Activated CD4-positive, alpha-beta T cell treated with anti-CD3 and anti-CD28 coated beads, Interleukin-2, amount 10 ng/mL, durations not matched to agents 7 days and 5 days (primary cell): Measurements from ENCODE around the gene SYCN. TPM values are rescaled to one million over a fixed set of nuclear protein-coding genes. Genes with fewer than 3 reads are reported as not detected.

Experiments used
- CTCF ChIA-PET: fragments of 350-600 bp; sonication (Branson Sonifier 250); formaldehyde crosslinking; loops from one replicate; lab custom pipeline; 2021; ENCODE audit warnings: antibody characterized with exemption; lab: Charles Lee
- POLR2A ChIA-PET: fragments of 350-600 bp; sonication (Branson Sonifier 250); formaldehyde crosslinking; loops from one replicate; lab custom pipeline; 2021; ENCODE audit warnings: antibody characterized with exemption; lab: Charles Lee
- DNase-seq: peaks from one replicate; pipeline ENCODE4 v3.0.0-alpha.2; 2020
- H3K27ac Mint-ChIP-seq: one replicate; pipeline ENCODE4 v1.8.0; 2021; ENCODE audit warnings: mild to moderate bottlenecking, moderate library complexity, mixed read lengths
- H3K27me3 Mint-ChIP-seq: one replicate; pipeline ENCODE4 v1.8.0; 2021; ENCODE audit warnings: mixed read lengths
- H3K36me3 Mint-ChIP-seq: one replicate; pipeline ENCODE4 v1.8.0; 2021; ENCODE audit warnings: low read depth, mixed read lengths
- H3K4me1 Mint-ChIP-seq: one replicate; pipeline ENCODE4 v1.8.0; 2021; ENCODE audit warnings: mixed read lengths
- H3K4me3 Mint-ChIP-seq: one replicate; pipeline ENCODE4 v1.8.0; 2021; ENCODE audit warnings: mild to moderate bottlenecking, moderate library complexity, mixed read lengths
- H3K9me3 Mint-ChIP-seq: one replicate; pipeline ENCODE4 v1.8.0; 2021; ENCODE audit warnings: mixed read lengths
- total RNA-seq, 2 experiments: library from RNA; stranded (reverse); gene quantifications; one replicate each; pipeline ENCODE4 v1.2.3, GENCODE V29; 2021

The SYCN gene
- total RNA-seq, 2 experiments from 2014 or later: not detected

DNA sequence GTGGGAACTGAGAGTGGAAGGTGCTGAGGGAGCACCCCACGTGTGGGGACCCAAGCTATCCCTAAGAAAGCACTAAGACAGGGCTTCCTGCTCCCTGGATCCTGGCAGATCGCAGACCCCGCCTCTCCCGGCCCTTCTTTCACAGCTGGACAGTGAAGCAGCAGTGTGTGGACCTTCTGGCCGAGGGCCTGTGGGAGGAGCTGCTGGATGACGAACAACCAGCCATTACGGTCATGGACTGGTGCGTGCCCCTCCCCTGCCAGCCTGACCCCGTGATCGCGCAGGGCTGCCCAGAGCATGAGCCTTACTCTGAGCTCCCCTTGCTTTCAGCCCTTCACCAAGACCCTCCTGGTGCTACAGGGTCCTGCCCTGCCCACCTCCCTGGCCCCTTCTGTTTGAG lies 5.0 kb downstream of the SYCN start:
- CTCF ChIA-PET: interaction anchor here (1.1 kb wide), 1 partner anchor 49 kb away, joined by 3 read pairs; no protein-coding TSS in a partner anchor
- POLR2A ChIA-PET: interaction anchor here (0.5 kb wide), 1 partner anchor 82 kb away, joined by 3 read pairs; no protein-coding TSS in a partner anchor
- H3K9me3 Mint-ChIP-seq: no peaks in the 10 kb centered on the region
- peaks cover 68% of the 10 kb centered on the region for H3K27me3 Mint-ChIP-seq
- H3K4me3 Mint-ChIP-seq: no peak overlapping the region
- H3K27ac Mint-ChIP-seq: no peak overlapping the region
- DNase-seq: no peak
- H3K4me1 Mint-ChIP-seq: peaks cover 23% of the 10 kb centered on the region
- H3K36me3 Mint-ChIP-seq: no peaks in the 10 kb centered on the region

DNA sequence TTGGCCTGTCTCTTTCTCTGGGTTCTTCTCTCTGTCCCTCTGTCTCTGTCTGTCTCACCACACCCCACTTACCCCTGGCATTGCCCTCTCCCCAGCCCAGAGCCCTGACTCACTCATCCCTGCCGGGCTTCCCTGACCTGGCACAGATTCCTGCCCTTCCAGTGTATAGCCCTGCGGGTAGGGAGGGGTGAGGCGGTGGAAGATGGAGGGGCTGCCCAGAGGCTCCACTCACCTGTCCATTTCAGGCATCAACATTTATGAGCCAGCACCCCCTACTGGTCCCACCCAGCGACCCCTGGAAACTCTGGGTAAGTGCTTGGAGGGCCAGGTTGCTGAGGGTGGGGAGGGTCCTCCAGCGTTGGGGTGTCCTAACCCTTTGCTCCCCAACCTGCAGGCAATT lies 6.3 kb downstream of the SYCN start:
- H3K36me3 Mint-ChIP-seq: no peaks in the 10 kb centered on the region
- no peaks in the 10 kb centered on the region for H3K9me3 Mint-ChIP-seq
- peak overlapping the region; percentile 14 for H3K27ac Mint-ChIP-seq
- ChIA-PET POLR2A (no interaction called here), CTCF (interaction anchor here (0.6 to 1.6 kb wide), 2 partner anchors 23 to 283 kb away, joined by 3 read pairs; partner anchors contain the start of gene TIMM50)
- H3K4me1 Mint-ChIP-seq: peaks cover 23% of the 10 kb centered on the region
- H3K4me3 Mint-ChIP-seq: no peak overlapping the region
- peaks cover 61% of the 10 kb centered on the region for H3K27me3 Mint-ChIP-seq
- DNase-seq: no peak

DNA sequence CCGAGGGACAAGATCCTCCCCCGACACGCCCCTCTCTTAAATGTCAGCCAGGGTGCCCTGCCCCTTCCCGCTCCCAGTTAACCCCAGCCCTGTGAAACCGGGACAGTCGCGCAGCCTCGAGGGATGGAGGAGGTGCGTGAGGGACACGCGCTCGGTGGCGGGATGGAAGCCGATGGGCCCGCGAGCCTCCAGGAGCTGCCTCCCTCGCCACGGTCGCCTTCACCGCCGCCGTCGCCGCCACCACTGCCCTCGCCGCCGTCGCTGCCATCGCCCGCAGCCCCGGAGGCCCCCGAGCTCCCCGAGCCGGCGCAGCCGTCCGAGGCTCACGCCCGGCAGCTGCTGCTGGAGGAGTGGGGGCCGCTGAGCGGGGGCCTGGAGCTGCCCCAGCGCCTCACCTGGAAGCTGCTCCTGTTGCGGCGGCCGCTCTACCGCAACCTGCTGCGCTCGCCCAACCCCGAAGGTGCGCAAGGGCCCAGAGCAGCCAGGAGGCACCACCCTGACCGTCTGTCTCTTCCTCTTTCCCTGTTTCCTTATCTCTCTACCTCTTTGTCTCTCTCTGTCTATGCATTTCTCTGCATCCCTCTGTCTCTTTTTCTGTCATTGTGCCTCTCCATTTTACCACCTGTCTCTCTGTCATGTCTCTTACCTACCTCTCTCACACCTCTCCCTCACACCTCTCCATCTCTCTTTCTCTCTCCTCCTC lies 7.1 kb downstream of the SYCN start, which contains the start of gene NCCRP1:
TSS of gene NCCRP1 (plus strand) at position 105 of the 703 bp plus-strand sequence. CDS start at position 124, 19 bp downstream.
- ChIA-PET POLR2A (no interaction called here), CTCF (interaction anchor here (0.6 to 1.6 kb wide), 2 partner anchors 22 to 284 kb away, joined by 3 read pairs; partner anchors contain the start of gene TIMM50)
- H3K4me3 Mint-ChIP-seq: peak within 1 kb of the TSS; percentile 20
- no peak for DNase-seq
- peaks cover 56% of the 10 kb centered on the region for H3K27me3 Mint-ChIP-seq
- no peaks in the 10 kb centered on the region for H3K9me3 Mint-ChIP-seq
- H3K27ac Mint-ChIP-seq: peak within 1 kb of the TSS; percentile 14
- H3K4me1 Mint-ChIP-seq: peaks cover 23% of the 10 kb centered on the region
- H3K36me3 Mint-ChIP-seq: no peaks in the 10 kb centered on the region

DNA sequence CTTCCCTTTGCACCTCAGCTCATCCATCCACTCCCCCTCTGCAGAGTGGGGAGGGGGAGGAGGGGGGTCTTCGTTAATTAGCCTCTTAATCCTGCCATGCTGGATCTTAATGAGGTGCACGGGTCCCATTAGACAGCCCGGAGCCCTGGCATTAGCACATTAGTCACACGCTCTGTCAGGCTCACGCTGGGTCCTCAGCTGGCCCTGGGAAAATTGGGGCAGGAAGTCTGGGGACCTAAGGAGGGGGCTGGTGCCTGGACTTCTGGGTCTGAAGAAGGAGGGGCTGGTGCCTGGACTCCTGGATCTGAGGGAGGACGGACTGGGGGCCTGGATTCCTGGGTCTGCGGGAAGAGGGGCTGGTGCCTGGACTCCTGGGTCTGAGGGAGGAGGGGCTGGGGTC lies 7.7 kb downstream of the SYCN start:
- DNase-seq: no peak
- ChIA-PET CTCF (no interaction called here), POLR2A (no interaction called here)
- Mint-ChIP-seq H3K9me3 (no peaks in the 10 kb centered on the region), H3K27me3 (peaks cover 54% of the 10 kb centered on the region), H3K4me3 (no peak overlapping the region), H3K4me1 (peaks cover 23% of the 10 kb centered on the region), H3K27ac (no peak overlapping the region), H3K36me3 (no peaks in the 10 kb centered on the region)

DNA sequence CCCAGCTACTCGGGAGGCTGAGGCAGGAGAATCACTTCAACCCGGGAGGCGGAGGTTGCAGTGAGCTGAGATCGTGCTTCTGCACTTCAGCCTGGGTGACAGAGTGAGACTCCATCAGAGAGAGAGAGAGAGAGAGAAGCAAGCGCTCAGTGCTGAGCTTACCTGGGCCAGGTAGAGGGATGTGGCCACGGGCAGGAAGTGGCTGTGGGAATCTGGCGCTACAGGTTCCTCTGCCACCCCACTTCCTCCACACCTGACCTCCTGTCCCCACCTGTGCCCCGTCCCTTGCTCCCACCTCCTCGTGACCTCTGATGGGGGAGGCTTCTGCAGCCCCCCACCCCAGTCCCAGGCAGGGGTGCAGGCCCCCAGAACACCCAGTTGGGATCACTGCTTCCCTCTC lies 8.3 kb downstream of the SYCN start:
- Mint-ChIP-seq H3K27me3 (peaks cover 50% of the 10 kb centered on the region), H3K36me3 (no peaks in the 10 kb centered on the region), H3K9me3 (no peaks in the 10 kb centered on the region), H3K27ac (no peak overlapping the region), H3K4me3 (no peak overlapping the region), H3K4me1 (peaks cover 23% of the 10 kb centered on the region)
- ChIA-PET CTCF (interaction anchor here (0.7 kb wide), 1 partner anchor 131 kb away, joined by 3 read pairs; no protein-coding TSS in a partner anchor), POLR2A (no interaction called here)
- DNase-seq: no peak

DNA sequence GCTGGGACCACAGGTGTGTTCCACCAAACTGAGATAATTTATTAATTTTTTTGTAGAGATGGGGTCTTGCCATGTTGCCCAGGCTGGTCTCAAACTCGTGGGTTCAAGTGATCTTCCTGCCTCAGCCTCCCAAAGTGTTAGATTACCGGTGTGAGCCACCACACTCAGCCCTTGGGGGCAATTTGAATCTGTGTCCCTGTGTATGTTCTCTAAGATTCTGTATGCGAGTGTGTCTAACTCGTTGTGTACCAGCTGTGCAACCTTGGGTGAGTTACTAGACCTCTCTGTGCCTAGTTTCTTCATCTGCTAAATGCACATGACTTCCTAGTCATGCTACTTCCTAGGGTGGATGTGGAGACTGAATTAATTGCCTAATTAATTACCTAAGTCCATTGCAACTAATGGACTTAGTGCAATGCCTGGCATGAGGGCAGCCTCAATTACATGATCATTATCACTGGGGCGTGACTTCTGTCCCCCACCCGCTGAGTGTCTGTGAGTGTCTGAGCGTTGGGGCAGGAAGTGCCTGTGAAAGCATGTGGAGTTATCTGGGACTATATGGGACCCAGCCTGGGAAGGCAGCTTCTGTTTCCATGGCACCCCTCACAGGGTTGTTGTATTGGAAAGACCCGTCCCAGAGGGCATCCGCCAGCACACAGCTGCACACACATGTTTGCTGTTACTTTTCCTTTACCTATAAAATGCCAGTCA lies 9.1 kb downstream of the SYCN start:
- DNase-seq: no peak
- H3K9me3 Mint-ChIP-seq: no peaks in the 10 kb centered on the region
- H3K27me3 Mint-ChIP-seq: peaks cover 48% of the 10 kb centered on the region
- H3K4me3 Mint-ChIP-seq: no peak overlapping the region
- peaks cover 23% of the 10 kb centered on the region for H3K4me1 Mint-ChIP-seq
- ChIA-PET CTCF (interaction anchor here (0.7 kb wide), 1 partner anchor 132 kb away, joined by 3 read pairs; no protein-coding TSS in a partner anchor), POLR2A (no interaction called here)
- H3K36me3 Mint-ChIP-seq: no peaks in the 10 kb centered on the region
- no peak overlapping the region for H3K27ac Mint-ChIP-seq

DNA sequence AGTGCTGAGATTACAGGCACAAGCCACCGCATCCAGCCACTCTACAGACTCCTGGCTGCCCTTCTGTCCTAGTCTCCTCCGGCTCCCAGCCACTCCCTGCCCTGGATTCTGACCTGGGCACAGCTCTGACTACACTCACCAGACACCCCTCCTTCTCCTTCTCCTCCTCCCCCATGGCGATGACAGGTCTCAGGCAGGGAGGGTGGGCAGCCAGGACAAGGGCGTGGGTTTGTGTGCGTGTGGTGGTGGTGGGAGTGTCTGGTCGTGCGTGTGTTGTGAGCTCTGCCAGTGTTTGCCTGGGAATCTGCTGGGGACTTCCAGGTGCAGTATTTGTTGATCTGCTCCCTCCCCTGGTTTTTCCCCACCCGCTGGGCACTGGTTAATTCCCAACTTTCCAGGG lies 10.3 kb downstream of the SYCN start:
- Mint-ChIP-seq H3K4me1 (peaks cover 23% of the 10 kb centered on the region), H3K27me3 (peaks cover 47% of the 10 kb centered on the region), H3K27ac (no peak overlapping the region), H3K4me3 (no peak overlapping the region), H3K36me3 (no peaks in the 10 kb centered on the region), H3K9me3 (no peaks in the 10 kb centered on the region)
- DNase-seq: no peak
- CTCF ChIA-PET: no interaction called here
- POLR2A ChIA-PET: no interaction called here

DNA sequence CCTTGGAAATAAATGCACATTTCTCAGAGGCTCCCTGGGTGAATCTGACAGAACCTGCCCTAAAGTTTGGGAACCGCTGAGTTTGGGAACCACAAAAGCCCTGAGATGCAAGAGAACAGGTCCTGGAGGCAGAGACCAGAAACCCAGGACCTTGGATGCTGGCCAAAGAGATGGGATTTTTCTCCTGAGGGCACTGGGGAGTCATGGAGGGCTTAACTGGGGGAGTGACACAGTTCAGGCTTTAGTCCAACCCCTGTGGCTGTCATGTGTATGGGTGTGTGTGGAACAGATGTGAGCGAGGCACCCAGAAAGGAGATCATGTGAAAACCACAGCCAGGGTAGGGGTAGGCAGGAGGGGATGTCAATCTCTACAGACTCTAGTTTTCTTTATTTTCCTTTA lies 11.2 kb downstream of the SYCN start:
- Mint-ChIP-seq H3K27ac (no peak overlapping the region), H3K4me1 (peaks cover 23% of the 10 kb centered on the region), H3K9me3 (no peaks in the 10 kb centered on the region), H3K27me3 (peaks cover 40% of the 10 kb centered on the region), H3K4me3 (no peak overlapping the region), H3K36me3 (no peaks in the 10 kb centered on the region)
- POLR2A ChIA-PET: no interaction called here
- DNase-seq: no peak
- CTCF ChIA-PET: no interaction called here

DNA sequence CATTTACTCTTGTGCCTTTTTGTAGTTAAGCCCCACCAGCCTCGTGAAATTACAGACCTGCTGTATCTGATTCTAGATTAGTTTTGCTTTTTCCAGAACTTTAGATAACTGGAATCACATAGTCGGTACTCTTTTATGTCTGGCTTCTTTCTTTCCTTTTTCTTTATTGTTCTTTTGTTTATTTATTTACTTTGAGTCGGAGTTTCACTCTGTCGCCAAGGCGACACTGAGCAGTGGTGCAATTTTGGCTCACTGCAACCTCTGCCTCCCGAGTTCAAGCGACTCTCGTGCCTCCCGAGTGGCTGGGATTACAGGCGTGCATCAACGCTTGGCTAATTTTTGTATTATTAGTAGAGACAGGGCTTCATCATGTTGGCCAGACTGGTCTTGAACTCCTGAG lies 13.3 kb downstream of the SYCN start:
- DNase-seq: no peak
- H3K27ac Mint-ChIP-seq: no peak overlapping the region
- peaks cover 22% of the 10 kb centered on the region for H3K27me3 Mint-ChIP-seq
- H3K4me1 Mint-ChIP-seq: peaks cover 8% of the 10 kb centered on the region
- no peaks in the 10 kb centered on the region for H3K36me3 Mint-ChIP-seq
- CTCF ChIA-PET: no interaction called here
- POLR2A ChIA-PET: no interaction called here
- H3K9me3 Mint-ChIP-seq: no peaks in the 10 kb centered on the region
- no peak overlapping the region for H3K4me3 Mint-ChIP-seq

DNA sequence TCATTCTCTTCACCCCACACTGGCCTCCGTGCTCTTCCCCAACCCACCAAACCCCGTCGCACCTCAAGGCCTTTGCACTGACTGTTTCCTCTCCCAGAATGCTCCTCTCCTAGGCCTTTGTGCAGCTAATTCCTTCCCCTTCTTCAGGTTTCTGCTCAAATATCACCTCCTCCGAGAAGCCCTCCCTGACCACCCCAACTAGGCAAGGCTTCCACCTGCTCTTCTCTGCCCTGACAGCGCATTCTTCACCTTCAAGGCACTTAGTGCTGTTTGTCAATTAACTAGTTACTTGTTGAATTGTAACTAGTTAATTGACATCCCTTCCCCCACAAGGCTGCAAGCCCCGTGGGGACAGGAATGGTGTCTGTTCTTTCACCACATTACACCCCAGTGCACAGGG lies 15.1 kb downstream of the SYCN start:
- Mint-ChIP-seq H3K9me3 (no peaks in the 10 kb centered on the region), H3K27ac (no peak overlapping the region), H3K4me1 (peaks cover 2% of the 10 kb centered on the region), H3K4me3 (no peak overlapping the region), H3K27me3 (peaks cover 10% of the 10 kb centered on the region), H3K36me3 (no peaks in the 10 kb centered on the region)
- POLR2A ChIA-PET: no interaction called here
- DNase-seq: no peak
- CTCF ChIA-PET: interaction anchor here (0.8 kb wide), 1 partner anchor 40 kb away, joined by 3 read pairs; no protein-coding TSS in a partner anchor

DNA sequence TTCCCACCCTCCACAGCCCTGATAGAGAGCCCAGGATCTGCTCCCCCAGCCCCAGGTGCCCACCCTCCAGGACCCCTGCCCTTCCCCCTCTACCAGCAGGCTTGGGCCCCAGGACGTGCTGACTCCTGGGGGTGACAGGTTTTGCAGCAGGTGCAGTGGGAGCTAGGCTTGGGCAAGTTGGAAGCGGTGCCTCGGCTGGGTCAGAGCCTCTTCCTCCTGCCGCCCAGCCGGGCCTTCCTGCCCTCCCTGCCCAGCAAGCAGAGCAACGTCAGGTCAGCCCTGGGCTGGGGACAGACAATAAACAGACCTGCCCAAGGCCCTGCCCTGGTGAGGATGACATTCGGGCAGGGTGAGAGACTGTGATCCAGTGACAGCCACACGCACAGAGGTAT lies 16.5 kb downstream of the SYCN start:
- CTCF ChIA-PET: interaction anchor here (0.6 to 1.4 kb wide), 3 partner anchors 42 to 839 kb away, joined by 3 to 4 read pairs (median 3); no protein-coding TSS in a partner anchor
- no peak overlapping the region for H3K27ac Mint-ChIP-seq
- POLR2A ChIA-PET: no interaction called here
- H3K4me3 Mint-ChIP-seq: no peak overlapping the region
- no peak for DNase-seq
- no peaks in the 10 kb centered on the region for H3K36me3 Mint-ChIP-seq
- H3K4me1 Mint-ChIP-seq: peaks cover 2% of the 10 kb centered on the region
- H3K27me3 Mint-ChIP-seq: peaks cover 7% of the 10 kb centered on the region
- H3K9me3 Mint-ChIP-seq: no peaks in the 10 kb centered on the region

DNA sequence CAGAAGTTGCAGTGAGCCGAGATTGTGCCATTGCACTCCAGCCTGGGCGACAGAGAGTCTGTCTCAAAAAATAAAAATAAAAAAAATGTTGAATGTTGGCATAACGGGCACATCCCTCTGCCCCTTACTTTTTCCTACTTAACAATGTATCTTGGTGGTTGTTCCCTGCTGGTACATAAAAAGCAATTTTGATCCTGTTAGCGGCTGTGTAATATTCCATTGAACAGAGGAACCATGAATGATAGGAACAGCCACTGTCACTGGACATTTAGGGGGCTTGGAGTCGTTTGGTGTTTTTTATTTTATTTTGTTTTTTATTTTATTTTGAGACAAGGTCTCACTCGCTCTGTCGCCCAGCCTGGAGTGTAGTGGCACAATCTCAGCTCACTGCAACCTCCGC lies 17.7 kb downstream of the SYCN start:
- Mint-ChIP-seq H3K4me1 (peaks cover 2% of the 10 kb centered on the region), H3K27ac (no peak overlapping the region), H3K4me3 (no peak overlapping the region), H3K9me3 (no peaks in the 10 kb centered on the region), H3K36me3 (no peaks in the 10 kb centered on the region), H3K27me3 (peaks cover 5% of the 10 kb centered on the region)
- ChIA-PET POLR2A (no interaction called here), CTCF (interaction anchor here (1.0 to 1.4 kb wide), 2 partner anchors 41 to 64 kb away, joined by 3 to 4 read pairs; no protein-coding TSS in a partner anchor)
- DNase-seq: no peak

DNA sequence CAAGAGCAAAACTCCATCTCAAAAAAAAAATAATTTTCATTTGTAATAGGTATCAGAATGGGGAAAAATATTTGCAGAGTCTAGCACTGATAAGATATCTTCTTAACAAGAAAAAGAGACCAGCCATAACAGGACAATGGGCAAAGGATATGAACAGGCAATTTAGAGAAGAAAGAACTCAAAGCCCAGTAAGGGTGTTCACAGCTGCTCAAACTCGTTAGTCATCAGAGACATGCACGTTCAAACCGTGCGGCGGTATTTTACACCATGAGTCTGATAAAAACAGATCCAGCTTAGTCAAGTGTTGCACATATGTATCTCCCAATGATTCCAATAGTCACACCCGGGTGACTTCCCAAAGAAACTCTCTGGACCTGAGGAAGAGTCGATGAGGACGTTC lies 21.0 kb downstream of the SYCN start:
- Mint-ChIP-seq H3K36me3 (no peaks in the 10 kb centered on the region), H3K4me1 (peaks cover 2% of the 10 kb centered on the region), H3K27ac (no peak overlapping the region), H3K4me3 (no peak overlapping the region), H3K9me3 (no peaks in the 10 kb centered on the region), H3K27me3 (no peaks in the 10 kb centered on the region)
- ChIA-PET POLR2A (no interaction called here), CTCF (interaction anchor here (0.6 kb wide), 1 partner anchor 61 kb away, joined by 3 read pairs; no protein-coding TSS in a partner anchor)
- DNase-seq: no peak
